ENCODE data around the gene E2F2.
A peak's percentile ranks its signal among the peaks of the same experiment; 100 is the strongest.

Gene E2F2

GRCh38 chr1:23562137-23562876 lies 31.3 kb upstream of the E2F2 start:
- DNase-seq = no peak

GRCh38 chr1:23561813-23562100 lies 30.7 kb upstream of the E2F2 start:
- no peak for DNase-seq

- DNase-seq = no peak
These were observed 30.2 kb upstream of the E2F2 start for GRCh38 chr1:23561076-23561812.

GRCh38 chr1:23559985-23560741 lies 29.1 kb upstream of the E2F2 start:
- DNase-seq = no peak

GRCh38 chr1:23559136-23559984 lies 28.3 kb upstream of the E2F2 start, which contains the start of gene ID3:
TSS of gene ID3 (minus strand) at chr1:23559501. CDS start at chr1:23559426, 75 bp downstream.
- peak; percentile 92 for DNase-seq

- DNase-seq = peak; percentile 12
These were observed 27.8 kb upstream of the E2F2 start for GRCh38 chr1:23558872-23559135.

GRCh38 chr1:23558140-23558871 lies 27.3 kb upstream of the E2F2 start:
- DNase-seq = peak; percentile 17

GRCh38 chr1:23557471-23558124 lies 26.6 kb upstream of the E2F2 start:
- DNase-seq = no peak

GRCh38 chr1:23556635-23557470 lies 25.8 kb upstream of the E2F2 start:
- no peak for DNase-seq

GRCh38 chr1:23555986-23556634 lies 25.1 kb upstream of the E2F2 start:
- DNase-seq = no peak

- no peak for DNase-seq
These were observed 24.4 kb upstream of the E2F2 start for GRCh38 chr1:23555270-23555985.

- peak; percentile 87 for DNase-seq
These were observed 23.6 kb upstream of the E2F2 start for GRCh38 chr1:23554481-23555269.

- DNase-seq = no peak
These were observed 23.1 kb upstream of the E2F2 start for GRCh38 chr1:23554127-23554480.

- DNase-seq = no peak
These were observed 22.4 kb upstream of the E2F2 start for GRCh38 chr1:23553231-23554126.

GRCh38 chr1:23551849-23552248 lies 20.8 kb upstream of the E2F2 start:
- no peak for DNase-seq

- DNase-seq = no peak
These were observed 17.7 kb upstream of the E2F2 start for GRCh38 chr1:23548704-23549143.

- DNase-seq = no peak
These were observed 16.0 kb upstream of the E2F2 start for GRCh38 chr1:23546897-23547584.
